WTC11 (cell line): Measurements from ENCODE around the gene SMAP2. TPM values are rescaled to one million over a fixed set of nuclear protein-coding genes. Genes with fewer than 3 reads are reported as not detected.

ENCODE experiments used
- total RNA-seq: library from RNA; stranded (reverse); gene quantifications from 3 replicates; pipeline ENCODE4 v1.2.3, GENCODE V29; 2021

Gene SMAP2
- total RNA-seq, 1 experiment from 2014 or later, result 4.9 TPM

Other genes starting within 250 kb of the SMAP2 start
- 18.5 to 22.1 TPM (median 20.2 TPM) in 3 replicates for gene RLF, start 212.3 kb upstream of the SMAP2 start, total RNA-seq
- gene TMCO2, start 125.8 kb upstream of the SMAP2 start, total RNA-seq, result not detected in 3 replicates
- gene ZMPSTE24, start 115.5 kb upstream of the SMAP2 start, total RNA-seq, result 27.0 to 31.7 TPM (median 28.9 TPM) in 3 replicates
- gene COL9A2, start 56.4 kb upstream of the SMAP2 start, total RNA-seq, result 4.2 to 5.5 TPM (median 4.7 TPM) in 3 replicates
- 6.8 to 8.2 TPM (median 7.1 TPM) in 3 replicates for gene ZFP69B, start 76.7 kb downstream of the SMAP2 start, total RNA-seq
- 3.2 to 3.9 TPM (median 3.6 TPM) in 3 replicates for gene ZFP69, start 103.6 kb downstream of the SMAP2 start, total RNA-seq
- 5.5 to 9.8 TPM (median 8.7 TPM) in 3 replicates for gene EXO5, start 135.0 kb downstream of the SMAP2 start, total RNA-seq
- gene ZNF684, start 157.9 kb downstream of the SMAP2 start, total RNA-seq, result 5.0 to 9.8 TPM (median 7.7 TPM) in 3 replicates